ENCODE measurements around the gene PIEZO2. TPM values are rescaled to one million over a fixed set of nuclear protein-coding genes. Genes with fewer than 3 reads are reported as not detected.

Gene PIEZO2
- total RNA-seq, 1 donor from 2014 or later = 20.4 TPM

DNA sequence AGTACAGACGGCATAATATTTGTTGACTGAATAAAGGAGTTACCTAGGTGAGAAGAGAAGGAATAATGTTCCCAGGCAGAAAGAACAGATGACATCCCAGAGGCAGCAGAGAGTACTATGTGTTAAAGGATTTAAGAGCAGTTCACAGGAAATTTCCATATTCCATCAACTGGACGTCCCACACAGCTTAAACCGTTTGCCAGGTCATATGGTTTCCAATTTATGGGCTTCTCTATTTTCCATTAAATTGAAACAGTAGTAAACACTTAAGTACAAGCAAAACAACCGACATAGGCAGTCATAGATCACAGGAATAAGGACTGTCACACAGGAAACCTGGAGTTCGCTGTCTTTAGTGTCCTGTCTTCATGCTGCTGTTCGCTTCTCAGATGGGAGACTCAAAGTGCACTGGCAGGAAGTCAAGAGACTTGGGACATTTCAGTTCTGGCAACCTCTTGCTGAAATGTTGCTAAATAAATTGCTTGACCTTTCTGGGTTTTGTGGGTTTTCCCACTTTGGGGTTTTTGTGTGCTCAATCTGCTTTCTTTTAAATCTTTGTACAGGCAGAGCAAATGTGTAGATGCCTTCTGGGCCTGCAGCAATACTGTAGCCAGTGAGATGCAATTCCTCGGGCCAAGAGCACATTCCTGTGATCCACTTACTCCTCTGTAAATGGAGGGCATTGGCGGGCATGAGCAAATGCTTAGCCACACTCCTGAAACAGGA is 5.8 kb upstream of the PIEZO2 start:
- H3K36me3 ChIP-seq = no peaks in the 10 kb centered on the region
- no peak overlapping the region for H3K4me3 ChIP-seq
- DNase-seq = no peak
- ATAC-seq = peak; percentile 80
- H3K9me3 ChIP-seq = no peaks in the 10 kb centered on the region
- TF ChIP-seq, protein P1, sequence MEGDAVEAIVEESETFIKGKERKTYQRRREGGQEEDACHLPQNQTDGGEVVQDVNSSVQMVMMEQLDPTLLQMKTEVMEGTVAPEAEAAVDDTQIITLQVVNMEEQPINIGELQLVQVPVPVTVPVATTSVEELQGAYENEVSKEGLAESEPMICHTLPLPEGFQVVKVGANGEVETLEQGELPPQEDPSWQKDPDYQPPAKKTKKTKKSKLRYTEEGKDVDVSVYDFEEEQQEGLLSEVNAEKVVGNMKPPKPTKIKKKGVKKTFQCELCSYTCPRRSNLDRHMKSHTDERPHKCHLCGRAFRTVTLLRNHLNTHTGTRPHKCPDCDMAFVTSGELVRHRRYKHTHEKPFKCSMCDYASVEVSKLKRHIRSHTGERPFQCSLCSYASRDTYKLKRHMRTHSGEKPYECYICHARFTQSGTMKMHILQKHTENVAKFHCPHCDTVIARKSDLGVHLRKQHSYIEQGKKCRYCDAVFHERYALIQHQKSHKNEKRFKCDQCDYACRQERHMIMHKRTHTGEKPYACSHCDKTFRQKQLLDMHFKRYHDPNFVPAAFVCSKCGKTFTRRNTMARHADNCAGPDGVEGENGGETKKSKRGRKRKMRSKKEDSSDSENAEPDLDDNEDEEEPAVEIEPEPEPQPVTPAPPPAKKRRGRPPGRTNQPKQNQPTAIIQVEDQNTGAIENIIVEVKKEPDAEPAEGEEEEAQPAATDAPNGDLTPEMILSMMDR (IDR thresholded peaks at IDR 0.05) = no peak
- intact Hi-C loops (cut with DNase I) = no loop called here
- no peak overlapping the region for H3K27ac ChIP-seq
- peaks cover 11% of the 10 kb centered on the region for H3K27me3 ChIP-seq
- H3K4me1 ChIP-seq = no peaks in the 10 kb centered on the region

DNA sequence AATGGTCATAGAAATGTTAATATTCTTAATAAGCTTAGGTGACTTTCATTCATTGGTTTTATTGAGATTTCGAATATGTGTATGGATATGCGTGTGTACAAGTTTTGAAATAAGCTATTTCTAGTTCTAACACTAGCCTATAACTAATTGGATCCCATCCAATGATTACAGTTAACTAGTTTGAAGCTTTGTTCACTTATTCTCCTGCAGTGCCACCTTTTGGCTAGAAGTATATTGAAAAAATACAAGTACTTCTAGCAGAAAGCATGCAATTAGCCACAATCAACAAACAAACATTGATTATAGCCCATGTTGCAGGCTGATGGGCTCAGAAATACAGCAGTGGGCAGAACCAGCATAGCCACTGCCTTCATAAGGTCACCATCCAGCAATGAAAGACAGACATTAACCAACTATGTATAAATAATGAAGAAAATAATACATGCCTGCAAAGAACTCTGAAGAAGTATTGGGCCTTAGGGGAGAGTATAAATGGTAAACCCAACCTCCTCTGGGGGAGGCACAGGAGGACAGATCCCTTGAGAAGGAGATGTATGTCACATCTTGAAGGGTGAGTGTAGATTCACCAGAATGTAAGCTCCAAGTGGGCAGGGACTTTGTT is 5.1 kb upstream of the PIEZO2 start:
- intact Hi-C loops (cut with DNase I) = no loop called here
- ATAC-seq (no peak), DNase-seq (no peak)
- H3K36me3 ChIP-seq = no peaks in the 10 kb centered on the region
- H3K9me3 ChIP-seq = no peaks in the 10 kb centered on the region
- H3K27me3 ChIP-seq = peaks cover 18% of the 10 kb centered on the region
- no peaks in the 10 kb centered on the region for H3K4me1 ChIP-seq
- no peak overlapping the region for H3K4me3 ChIP-seq
- H3K27ac ChIP-seq = no peak overlapping the region
- TF ChIP-seq, protein P1 (IDR thresholded peaks at IDR 0.05) = peak; percentile 38

DNA sequence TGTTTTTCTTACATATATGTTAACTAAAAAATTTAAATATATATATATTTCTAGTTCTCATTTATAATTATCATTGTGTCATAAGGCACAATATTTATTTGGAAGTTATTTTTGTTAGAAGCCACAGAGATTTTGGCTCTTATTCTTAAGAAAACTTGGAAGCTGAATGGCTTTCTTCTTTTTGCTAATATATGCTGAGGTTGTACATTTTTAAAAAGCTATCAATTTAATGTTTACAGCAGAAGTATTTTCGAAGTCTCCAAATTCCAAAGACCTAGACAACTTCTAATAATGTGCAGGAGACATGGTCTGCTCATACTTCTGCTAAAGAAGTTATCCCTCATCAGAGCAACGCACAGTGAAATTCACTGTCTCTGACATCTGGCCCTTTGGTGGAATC is 3.7 kb upstream of the PIEZO2 start:
- H3K27me3 ChIP-seq = peaks cover 31% of the 10 kb centered on the region
- no peaks in the 10 kb centered on the region for H3K36me3 ChIP-seq
- DNase-seq (no peak), ATAC-seq (no peak)
- H3K27ac ChIP-seq = no peak overlapping the region
- peaks cover 6% of the 10 kb centered on the region for H3K4me1 ChIP-seq
- intact Hi-C loops (cut with DNase I) = no loop called here
- H3K9me3 ChIP-seq = no peaks in the 10 kb centered on the region
- TF ChIP-seq, protein P1 (IDR thresholded peaks at IDR 0.05) = no peak
- no peak overlapping the region for H3K4me3 ChIP-seq

DNA sequence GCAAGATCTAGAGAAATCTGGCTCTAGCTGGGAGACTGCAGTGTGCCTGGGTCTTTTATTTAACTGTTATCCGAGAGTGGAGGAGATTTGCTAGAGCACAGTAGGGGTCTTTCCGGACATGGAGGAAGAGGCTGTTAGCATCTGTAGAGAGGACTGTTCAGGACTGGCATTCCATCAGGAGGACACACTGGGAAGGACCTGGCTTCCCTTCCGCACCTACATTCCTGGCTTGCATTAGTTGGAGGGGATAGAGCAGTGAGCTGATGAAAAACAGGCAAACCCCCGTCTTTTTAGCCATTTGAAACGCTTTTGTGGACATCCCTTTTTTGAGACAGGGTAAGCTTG is 874 bp upstream of the PIEZO2 start:
- TF ChIP-seq, protein P1 (IDR thresholded peaks at IDR 0.05) = no peak
- no peaks in the 10 kb centered on the region for H3K36me3 ChIP-seq
- H3K4me1 ChIP-seq = peaks cover 6% of the 10 kb centered on the region
- ATAC-seq = no peak
- H3K4me3 ChIP-seq = no peak overlapping the region
- intact Hi-C loops (cut with DNase I) = no loop called here
- no peak overlapping the region for H3K27ac ChIP-seq
- DNase-seq = no peak
- peaks cover 45% of the 10 kb centered on the region for H3K27me3 ChIP-seq
- H3K9me3 ChIP-seq = no peaks in the 10 kb centered on the region

DNA sequence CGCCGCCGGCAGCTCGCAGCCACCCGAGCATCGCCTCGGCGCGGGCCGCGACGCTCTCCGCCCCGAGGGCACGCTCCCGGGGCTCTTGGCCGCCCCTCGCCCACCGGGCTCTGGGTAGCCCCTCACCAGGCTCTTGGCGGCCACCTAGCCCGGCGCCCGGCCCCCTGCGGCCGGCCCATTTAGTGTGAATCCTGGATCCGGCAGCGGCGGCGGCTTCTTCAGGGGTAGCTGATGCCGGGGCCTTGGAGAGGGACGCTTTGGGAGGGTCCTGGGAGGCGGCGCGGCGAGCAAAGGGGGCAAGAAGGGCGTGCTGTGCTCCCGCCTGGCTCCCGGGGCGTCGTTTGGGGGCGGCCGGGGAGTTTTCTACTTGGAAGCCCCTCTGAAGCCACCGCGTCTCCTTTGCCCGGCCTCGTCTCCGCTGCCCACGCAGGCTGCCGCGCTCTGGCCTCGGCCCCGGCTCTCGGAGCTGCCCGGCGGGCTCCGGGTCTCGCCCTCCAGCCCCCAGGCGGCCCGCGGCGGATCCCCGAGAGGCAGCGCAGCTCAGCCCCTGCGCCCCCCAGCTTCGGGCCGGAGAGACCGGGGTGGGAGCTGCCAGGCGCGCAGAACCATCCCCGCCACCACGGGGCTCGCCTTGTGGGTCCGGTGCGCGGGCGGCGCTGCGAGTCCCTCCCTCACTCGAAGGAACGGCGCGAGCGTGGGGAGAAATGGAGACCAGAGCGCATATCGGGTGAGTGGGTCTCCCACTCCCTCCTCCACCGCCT is 509 bp downstream of the PIEZO2 start:
- TF ChIP-seq, protein P1 (IDR thresholded peaks at IDR 0.05) = no peak
- peak overlapping the region; percentile 51 for H3K4me3 ChIP-seq
- ATAC-seq (peak; percentile 6), DNase-seq (no peak)
- no peaks in the 10 kb centered on the region for H3K9me3 ChIP-seq
- H3K4me1 ChIP-seq = peaks cover 6% of the 10 kb centered on the region
- peaks cover 45% of the 10 kb centered on the region for H3K27me3 ChIP-seq
- H3K27ac ChIP-seq = peak overlapping the region; percentile 42
- intact Hi-C loops (cut with DNase I) = no loop called here
- H3K36me3 ChIP-seq = no peaks in the 10 kb centered on the region

Measured in upper lobe of right lung (tissue), 1 donor.